B cell (primary cell): Measurements from ENCODE around the gene PTS.

ENCODE experiments used
- CTCF ChIP-seq: fragments of 200-600 bp; IDR thresholded peaks from one replicate; pipeline ENCODE4 v1.8.0; 2022; ENCODE audit warnings: antibody characterized with exemption, mild to moderate bottlenecking
- EZH2 ChIP-seq: IDR thresholded peaks from 2 replicates; pipeline ENCODE4 v1.6.1; 2012; ENCODE audit warnings: borderline replicate concordance, low read depth, mild to moderate bottlenecking, moderate library complexity, low read length; ENCODE audit not compliant: insufficient read depth, poor library complexity, severe bottlenecking

GRCh38 chr11:112278803-112279202 lies 52.6 kb downstream of the PTS start:
- TF ChIP-seq CTCF: no peak
- TF ChIP-seq EZH2: no peak
